NCI-H82 treated with DMSO at 0.1 percent for 48 hours (cell line): Measurements from ENCODE around the gene ART1.
A peak's percentile ranks its signal among the peaks of the same experiment; 100 is the strongest.
"Not testable (repeated sequence)": the region's sequence is repeated elsewhere in the genome, so short reads cannot be mapped to it uniquely, and the experiment has no call there.

Experiments used
- DNase-seq: peaks from one replicate; lab custom pipeline; 2025; ENCODE audit not compliant: unreplicated experiment; lab: John Stamatoyannopoulos, UW

The ART1 gene, protein sequence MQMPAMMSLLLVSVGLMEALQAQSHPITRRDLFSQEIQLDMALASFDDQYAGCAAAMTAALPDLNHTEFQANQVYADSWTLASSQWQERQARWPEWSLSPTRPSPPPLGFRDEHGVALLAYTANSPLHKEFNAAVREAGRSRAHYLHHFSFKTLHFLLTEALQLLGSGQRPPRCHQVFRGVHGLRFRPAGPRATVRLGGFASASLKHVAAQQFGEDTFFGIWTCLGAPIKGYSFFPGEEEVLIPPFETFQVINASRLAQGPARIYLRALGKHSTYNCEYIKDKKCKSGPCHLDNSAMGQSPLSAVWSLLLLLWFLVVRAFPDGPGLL

DNA sequence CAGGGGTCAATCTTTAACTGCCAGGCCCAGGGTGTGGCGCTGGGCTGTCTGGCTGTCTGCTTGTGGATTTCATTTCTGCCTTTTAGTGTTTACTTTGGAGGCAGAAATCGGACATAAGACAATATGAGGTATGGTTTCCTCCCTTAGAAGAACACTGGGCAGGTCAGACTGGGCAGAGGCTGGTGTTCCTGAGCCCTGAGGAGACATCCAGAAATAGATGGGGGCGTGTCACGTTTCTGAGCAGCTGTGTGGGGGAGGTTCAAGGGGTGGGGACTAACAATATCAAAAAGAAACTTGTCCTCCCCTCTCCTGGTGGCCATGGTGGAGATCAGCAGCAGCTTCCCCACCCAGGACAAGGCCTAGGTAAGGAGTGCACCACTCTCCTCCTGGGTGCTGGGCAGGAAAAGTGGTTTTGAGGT is at the start of gene ART1:
TSS of gene ART1 (plus strand) at position 312 of the 419 bp plus-strand sequence. CDS start 14,086 bp downstream, outside the sequence.
- no peak for DNase-seq

- not testable (repeated sequence) for DNase-seq
Observed at GRCh38 chr11:3597743-3598142, 47.2 kb upstream of the ART1 start.

DNA sequence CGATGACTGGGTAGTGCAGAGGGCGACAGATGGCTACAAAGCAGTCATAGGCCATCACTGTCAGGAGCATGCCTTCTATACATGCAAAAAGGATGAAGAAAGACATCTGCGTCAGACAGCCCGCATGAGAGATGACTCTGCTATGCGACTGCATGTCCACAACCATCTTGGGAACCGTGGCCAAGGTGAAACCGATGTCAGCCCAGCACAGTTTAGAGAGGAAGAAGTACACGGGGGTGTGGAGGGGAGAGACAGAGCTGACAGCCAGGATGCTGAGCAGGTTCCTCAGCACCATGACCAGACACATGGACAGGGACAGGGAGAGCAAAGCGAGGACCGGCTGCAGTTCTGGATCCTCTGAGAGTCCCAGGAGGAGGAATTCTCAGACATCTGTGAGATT is 44.7 kb upstream of the ART1 start:
- DNase-seq = not testable (repeated sequence)

DNA sequence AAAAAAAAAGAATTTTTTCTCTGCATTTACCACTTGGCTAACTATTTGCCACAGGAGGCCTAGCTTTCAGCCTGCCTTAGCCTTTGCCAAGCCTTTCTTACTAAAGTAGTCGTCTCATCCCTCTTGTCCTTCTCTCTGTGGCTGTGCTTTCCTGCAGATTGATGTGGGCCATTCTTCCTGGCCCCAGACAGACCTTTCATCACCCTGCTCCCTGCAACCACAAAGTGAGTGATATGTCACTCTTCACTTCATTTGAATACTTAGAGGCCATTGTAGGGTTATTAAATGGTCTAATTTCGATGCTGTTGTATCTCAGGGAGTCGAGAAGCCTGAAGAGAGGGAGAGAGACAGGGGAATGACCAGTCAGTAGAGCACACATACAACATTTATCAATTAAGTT is 40.8 kb upstream of the ART1 start:
- DNase-seq = no peak

DNA sequence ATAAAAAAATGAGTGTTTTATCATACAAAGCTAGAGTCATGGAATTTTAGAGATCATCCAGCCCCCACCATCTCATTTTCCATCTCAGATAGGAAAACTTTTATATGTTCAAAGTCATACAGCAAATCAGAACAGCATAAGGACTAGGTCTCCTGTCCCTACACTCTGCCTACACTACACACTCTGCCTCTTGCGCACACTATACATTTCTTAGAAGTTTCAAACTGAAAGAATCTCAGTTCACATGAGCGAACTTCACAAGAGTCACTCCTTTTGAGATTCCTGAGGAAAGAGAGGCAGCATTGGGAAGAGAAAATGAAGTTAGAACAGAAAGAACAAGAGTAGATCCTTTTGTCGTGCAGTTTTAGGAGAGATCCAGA is 39.7 kb upstream of the ART1 start:
- no peak for DNase-seq

- no peak for DNase-seq
Observed at GRCh38 chr11:3605771-3606203, 39.1 kb upstream of the ART1 start.

DNA sequence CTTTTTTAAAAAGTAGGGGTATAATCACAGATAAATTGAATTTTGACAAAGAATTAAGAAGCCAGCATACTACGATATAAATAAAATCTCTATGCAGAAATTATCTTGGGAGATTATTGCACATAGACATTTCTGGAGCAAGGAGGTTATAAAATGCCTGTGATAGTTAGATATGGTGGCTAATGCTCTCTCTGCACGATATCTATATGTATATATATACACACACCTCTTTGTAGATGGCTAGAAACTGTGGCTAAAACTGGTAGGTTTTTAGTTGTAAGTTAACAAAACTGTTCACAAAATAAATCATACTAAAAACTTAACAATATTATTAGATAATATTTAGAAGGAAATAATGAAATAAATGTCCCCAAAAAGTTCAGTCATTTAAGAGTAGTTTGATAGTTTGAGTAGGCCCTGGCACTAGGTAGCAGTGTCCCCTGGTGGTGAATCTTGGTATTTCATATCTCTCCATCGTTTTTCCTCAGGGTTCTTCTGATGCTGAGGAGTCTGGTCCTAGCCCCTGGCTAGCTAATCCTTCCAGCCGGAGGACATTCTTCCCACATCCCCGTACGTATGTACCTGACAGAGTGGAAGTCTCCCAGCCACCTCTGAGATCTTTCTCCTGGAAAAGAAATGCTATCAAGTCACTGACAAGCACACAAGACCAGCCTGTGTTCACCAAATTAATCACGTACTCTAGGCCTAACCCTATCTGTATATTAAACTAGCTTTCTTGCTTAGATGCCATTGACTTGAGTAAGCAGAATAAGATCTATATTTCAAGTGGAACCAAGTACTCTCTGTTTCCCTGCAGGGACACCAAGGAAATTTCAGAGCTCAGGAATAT is 35.3 kb upstream of the ART1 start:
- DNase-seq = peak; percentile 5

DNA sequence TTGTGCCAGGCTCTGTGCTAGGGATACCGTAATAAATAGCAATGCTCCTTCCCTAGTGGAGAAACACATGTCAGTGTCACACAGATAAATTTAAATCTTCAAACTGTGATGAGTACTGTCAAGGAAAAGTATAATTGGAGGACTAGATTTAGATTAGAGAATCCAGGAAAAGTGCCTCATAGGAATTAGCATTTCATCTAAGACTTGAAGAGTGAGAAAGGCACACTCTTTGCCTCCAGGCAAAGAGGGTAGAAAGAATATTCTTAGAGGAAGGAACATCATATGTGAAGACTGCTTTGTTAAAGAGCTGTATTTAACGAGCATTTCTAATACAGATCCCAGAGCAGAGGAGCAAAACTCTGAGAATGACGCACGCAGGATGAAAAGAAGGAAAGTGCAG is 34.1 kb upstream of the ART1 start:
- DNase-seq = no peak

- no peak for DNase-seq
Observed at GRCh38 chr11:3611976-3612678, 32.8 kb upstream of the ART1 start.

- DNase-seq = no peak
Observed at GRCh38 chr11:3613998-3614741, 30.8 kb upstream of the ART1 start.

GRCh38 chr11:3614742-3615171 is 30.2 kb upstream of the ART1 start:
- DNase-seq = no peak

- no peak for DNase-seq
Observed at GRCh38 chr11:3615998-3616397, 28.9 kb upstream of the ART1 start.

DNA sequence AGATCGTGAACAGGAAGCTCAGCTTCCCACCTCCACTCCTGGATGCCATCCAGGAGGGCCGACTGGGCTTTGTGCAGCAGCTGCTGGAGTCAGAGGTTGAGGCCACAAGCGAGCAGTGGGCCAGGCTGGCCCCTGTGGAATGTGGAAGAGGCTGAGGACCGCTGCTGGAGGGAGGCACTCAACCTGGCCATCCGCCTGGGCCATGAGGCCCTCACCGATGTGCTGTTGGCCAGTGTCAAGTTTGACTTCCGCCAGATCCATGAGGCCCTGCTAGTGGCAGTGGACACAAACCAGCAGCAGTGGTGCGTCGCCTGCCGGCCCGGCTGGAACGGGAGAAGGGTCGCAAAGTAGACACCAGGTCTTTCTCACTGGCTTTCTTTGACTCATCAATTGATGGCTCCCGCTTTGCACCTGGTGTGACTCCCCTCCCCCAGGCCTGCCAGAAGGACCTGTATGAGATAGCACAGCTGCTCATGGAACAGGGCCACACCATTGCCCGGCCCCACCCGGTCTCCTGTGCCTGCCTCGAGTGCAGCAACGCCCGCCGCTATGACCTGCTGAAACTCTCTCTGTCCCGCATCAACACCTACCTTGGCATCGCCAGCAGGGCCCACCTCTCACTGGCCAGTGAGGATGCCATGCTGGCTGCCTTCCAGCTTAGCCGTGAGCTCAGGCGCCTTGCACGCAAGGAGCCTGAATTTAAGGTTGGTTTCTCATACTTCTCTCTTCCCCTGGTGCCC is 28.0 kb upstream of the ART1 start:
- DNase-seq = no peak

- no peak for DNase-seq
Observed at GRCh38 chr11:3617990-3618389, 26.9 kb upstream of the ART1 start.

GRCh38 chr11:3622521-3622920 is 22.4 kb upstream of the ART1 start:
- no peak for DNase-seq

DNA sequence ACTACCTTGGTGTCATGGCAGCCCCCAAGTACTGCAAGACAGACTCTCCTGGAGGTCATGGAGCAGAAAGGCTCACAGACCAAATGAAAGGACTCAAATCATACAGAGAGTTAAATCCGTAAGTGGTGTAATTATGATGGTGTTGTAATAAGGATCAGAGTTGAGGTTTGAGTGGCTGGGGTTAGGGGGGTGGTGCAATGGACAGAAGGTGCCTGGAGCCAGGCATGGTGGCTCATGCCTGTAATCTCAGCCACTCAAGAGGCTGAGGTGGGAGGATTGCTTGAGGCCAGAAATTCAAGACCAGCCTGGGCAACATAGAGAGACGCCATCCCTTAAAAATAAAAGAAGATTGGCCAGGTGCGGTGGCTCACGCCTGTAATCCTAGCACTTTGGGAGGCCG is 21.8 kb upstream of the ART1 start:
- DNase-seq = no peak

- DNase-seq = no peak
Observed at GRCh38 chr11:3623767-3624458, 21.0 kb upstream of the ART1 start.

DNA sequence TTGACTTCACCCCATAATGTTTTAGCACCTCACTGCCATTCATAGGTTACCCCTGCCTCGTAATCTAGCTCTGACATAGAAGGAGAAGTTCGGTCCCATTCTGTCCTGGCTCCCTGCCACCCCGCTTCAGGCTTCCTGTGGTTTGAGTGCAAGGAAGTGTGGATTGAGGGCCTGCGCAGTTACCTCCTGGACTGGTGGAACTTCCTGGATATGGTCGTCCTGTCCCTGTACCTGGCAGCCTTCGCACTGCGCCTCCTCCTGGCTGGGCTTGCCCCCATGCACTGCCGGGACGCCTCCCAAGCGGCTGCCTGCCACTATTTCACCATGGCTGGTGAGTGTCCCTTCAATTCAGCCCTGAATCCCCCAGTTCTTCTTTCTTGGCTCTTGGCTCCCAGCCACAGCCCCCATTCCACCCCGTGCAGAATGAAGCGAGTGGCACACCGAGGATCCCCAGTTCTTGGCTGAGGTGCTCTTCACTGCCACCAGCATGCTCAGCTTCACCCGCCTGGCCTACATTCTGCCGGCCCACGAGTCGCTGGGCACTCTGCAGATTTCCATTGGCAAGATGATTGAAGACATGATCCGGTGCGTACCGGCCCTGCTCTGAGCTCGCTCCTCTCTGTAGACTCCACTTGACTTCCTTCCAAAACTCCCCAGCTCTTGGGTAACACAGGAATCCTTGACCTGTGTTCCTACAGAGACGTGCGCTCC is 18.5 kb upstream of the ART1 start:
- DNase-seq = no peak

GRCh38 chr11:3627291-3627690 is 17.6 kb upstream of the ART1 start:
- no peak for DNase-seq
